Measurements from ENCODE around the gene KMT2D.

DNA sequence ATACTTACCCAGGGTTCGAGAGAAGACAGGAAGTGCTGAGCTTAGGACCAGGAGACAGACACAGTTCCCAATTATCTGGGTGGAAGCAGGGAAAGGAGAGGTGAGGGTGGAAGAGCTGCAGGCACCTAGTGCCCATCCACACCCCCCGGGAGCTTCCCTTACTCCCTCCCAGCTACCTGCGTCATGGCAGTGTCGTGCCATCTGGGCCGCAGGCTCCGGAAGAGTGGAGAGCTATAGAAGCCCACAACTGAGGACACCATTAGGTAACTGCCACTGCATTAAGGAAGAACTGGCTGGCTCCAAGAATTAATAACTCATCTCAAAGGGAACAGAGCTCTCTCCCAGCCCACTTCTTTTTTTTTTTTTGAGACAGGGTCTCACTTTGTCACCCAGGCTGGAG is 39.8 kb upstream of the KMT2D start:
- TF ChIP-seq, protein P1, sequence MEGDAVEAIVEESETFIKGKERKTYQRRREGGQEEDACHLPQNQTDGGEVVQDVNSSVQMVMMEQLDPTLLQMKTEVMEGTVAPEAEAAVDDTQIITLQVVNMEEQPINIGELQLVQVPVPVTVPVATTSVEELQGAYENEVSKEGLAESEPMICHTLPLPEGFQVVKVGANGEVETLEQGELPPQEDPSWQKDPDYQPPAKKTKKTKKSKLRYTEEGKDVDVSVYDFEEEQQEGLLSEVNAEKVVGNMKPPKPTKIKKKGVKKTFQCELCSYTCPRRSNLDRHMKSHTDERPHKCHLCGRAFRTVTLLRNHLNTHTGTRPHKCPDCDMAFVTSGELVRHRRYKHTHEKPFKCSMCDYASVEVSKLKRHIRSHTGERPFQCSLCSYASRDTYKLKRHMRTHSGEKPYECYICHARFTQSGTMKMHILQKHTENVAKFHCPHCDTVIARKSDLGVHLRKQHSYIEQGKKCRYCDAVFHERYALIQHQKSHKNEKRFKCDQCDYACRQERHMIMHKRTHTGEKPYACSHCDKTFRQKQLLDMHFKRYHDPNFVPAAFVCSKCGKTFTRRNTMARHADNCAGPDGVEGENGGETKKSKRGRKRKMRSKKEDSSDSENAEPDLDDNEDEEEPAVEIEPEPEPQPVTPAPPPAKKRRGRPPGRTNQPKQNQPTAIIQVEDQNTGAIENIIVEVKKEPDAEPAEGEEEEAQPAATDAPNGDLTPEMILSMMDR (IDR thresholded peaks at IDR 0.05 in 4 of 5, conservative IDR thresholded peaks at IDR 0.05 in 1 of 5), result no peak
- TF ChIP-seq POLR2A (IDR thresholded peaks at IDR 0.05), result no peak
